Choroid plexus epithelial cell (primary cell): ENCODE results near the gene CRLF1.

Experiments used
- DNase-seq: peaks from one replicate; pipeline ENCODE4 v3.0.0-alpha.2; 2010; ENCODE audit warnings: low read depth
- H3K4me3 ChIP-seq: 2 replicates; pipeline ENCODE4 v1.5.1; 2011; ENCODE audit warnings: low read depth, mild to moderate bottlenecking, control low read depth, low read length, moderate library complexity
- CTCF ChIP-seq: conservative IDR thresholded peaks from 2 replicates; pipeline ENCODE4 v1.5.1; 2011; ENCODE audit warnings: low read depth, mild to moderate bottlenecking, control low read depth, inconsistent platforms, low read length, moderate library complexity

CRLF1 gene

GRCh38 chr19:18612051-18612771, 5.6 kb upstream of the CRLF1 start:
- no peak overlapping the region for H3K4me3 ChIP-seq
- DNase-seq, result no peak
- TF ChIP-seq CTCF, result no peak

GRCh38 chr19:18611327-18612050, 4.9 kb upstream of the CRLF1 start:
- H3K4me3 ChIP-seq, result no peak overlapping the region
- no peak for DNase-seq
- TF ChIP-seq CTCF, result no peak

- DNase-seq, result no peak
- no peak for TF ChIP-seq CTCF
- no peak overlapping the region for H3K4me3 ChIP-seq
Measured at GRCh38 chr19:18610556-18611326, 4.1 kb upstream of the CRLF1 start.

GRCh38 chr19:18610245-18610555, 3.6 kb upstream of the CRLF1 start:
- H3K4me3 ChIP-seq, result no peak overlapping the region
- TF ChIP-seq CTCF, result no peak
- DNase-seq, result no peak

GRCh38 chr19:18609717-18610051, 3.1 kb upstream of the CRLF1 start:
- no peak for DNase-seq

More at GRCh38 chr19:18609717-18610051, 3.1 kb upstream of the CRLF1 start:
- TF ChIP-seq CTCF, result no peak
- H3K4me3 ChIP-seq, result no peak overlapping the region
